OCI-LY1 (cell line): ENCODE results near the gene INHA.

Source experiments
- CTCF ChIP-seq: fragments of 200-600 bp; sonication (generic), shearing (Covaris generic); IDR thresholded peaks from 2 replicates; pipeline ENCODE4 v1.5.1; 2017; ENCODE audit warnings: mild to moderate bottlenecking, antibody characterized with exemption, low read length, moderate library complexity, mixed read lengths
- EZH2 ChIP-seq: fragments of 200-600 bp; sonication (generic), shearing (Covaris generic); IDR thresholded peaks from 2 replicates; pipeline ENCODE4 v1.8.0; 2017; ENCODE audit warnings: borderline replicate concordance, mixed run types, mild to moderate bottlenecking, antibody characterized with exemption, low read length, moderate library complexity, mixed read lengths

DNA sequence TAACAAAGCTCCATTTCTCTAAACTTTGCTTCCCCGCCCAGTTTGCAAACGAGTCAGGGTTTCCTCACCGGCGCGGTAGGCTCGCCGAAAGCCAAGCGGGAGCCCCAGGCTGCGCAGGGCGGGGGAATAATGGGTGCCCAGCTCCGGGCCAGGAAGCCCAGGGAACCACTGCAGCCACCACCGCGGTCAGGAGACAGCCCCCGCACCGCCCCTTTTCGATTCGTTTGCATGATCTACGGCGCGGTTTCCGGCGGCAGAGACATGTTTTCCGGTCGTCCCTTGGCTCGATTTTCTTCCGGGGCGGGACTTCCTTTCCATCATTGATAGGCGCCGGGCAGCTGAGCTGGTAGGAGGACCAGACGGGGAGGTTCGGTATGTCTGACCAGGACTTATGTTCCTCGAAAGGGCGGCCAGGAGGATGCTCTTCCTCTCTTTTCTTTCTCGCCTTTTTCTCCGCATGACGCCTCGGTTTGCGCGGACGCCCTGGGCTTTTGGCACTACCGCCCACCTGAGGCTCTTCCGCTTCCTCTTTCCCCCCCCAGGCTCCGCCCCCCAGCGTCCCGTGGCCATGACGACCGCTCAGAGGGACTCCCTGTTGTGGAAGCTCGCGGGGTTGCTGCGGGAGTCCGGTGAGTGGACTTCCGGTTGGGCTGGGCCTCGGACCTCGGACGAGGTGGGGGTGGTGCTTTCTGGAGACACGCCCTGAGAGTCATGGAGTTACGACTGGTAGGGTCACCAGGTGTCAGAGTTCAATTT lies 25.6 kb downstream of the INHA start, which contains the start of gene STK11IP:
- TF ChIP-seq CTCF (no peak), EZH2 (no peak)
